Embryonic facial prominence (tissue), 1 donor: ENCODE results near the gene SHROOM2.

Experiments
- DNase-seq: peaks from one replicate; pipeline ENCODE4 v3.0.0-alpha.2; 2016; ENCODE audit errors: extremely low spot score

SHROOM2 gene

GRCh38 chrX:9899640-9900111 lies 113.4 kb downstream of the SHROOM2 start:
- no peak for DNase-seq

- DNase-seq: no peak
These were observed 116.4 kb downstream of the SHROOM2 start for GRCh38 chrX:9902656-9903055.

- DNase-seq: no peak
These were observed 116.9 kb downstream of the SHROOM2 start for GRCh38 chrX:9903146-9903545.

- DNase-seq: no peak
These were observed 119.1 kb downstream of the SHROOM2 start for GRCh38 chrX:9905288-9905687.

- no peak for DNase-seq
These were observed 119.5 kb downstream of the SHROOM2 start for GRCh38 chrX:9905721-9906120.

GRCh38 chrX:9906919-9907318 lies 120.7 kb downstream of the SHROOM2 start:
- DNase-seq: no peak

- no peak for DNase-seq
These were observed 121.6 kb downstream of the SHROOM2 start for GRCh38 chrX:9907645-9908387.

GRCh38 chrX:9909254-9909653 lies 123.0 kb downstream of the SHROOM2 start:
- DNase-seq: no peak

- DNase-seq: no peak
These were observed 125.3 kb downstream of the SHROOM2 start for GRCh38 chrX:9911487-9911886.

- no peak for DNase-seq
These were observed 126.3 kb downstream of the SHROOM2 start for GRCh38 chrX:9912351-9913145.

- DNase-seq: no peak
These were observed 126.9 kb downstream of the SHROOM2 start for GRCh38 chrX:9913146-9913433.

- no peak for DNase-seq
These were observed 131.6 kb downstream of the SHROOM2 start for GRCh38 chrX:9917861-9918260.

- no peak for DNase-seq
These were observed 133.5 kb downstream of the SHROOM2 start for GRCh38 chrX:9919632-9920172.

- no peak for DNase-seq
These were observed 135.2 kb downstream of the SHROOM2 start for GRCh38 chrX:9921407-9921806.

GRCh38 chrX:9923357-9923756 lies 137.1 kb downstream of the SHROOM2 start:
- no peak for DNase-seq

- DNase-seq: no peak
These were observed 139.8 kb downstream of the SHROOM2 start for GRCh38 chrX:9926002-9926401.

GRCh38 chrX:9927698-9928482 lies 141.7 kb downstream of the SHROOM2 start:
- no peak for DNase-seq

- no peak for DNase-seq
These were observed 149.2 kb downstream of the SHROOM2 start for GRCh38 chrX:9935436-9935835.

- DNase-seq: no peak
These were observed 151.5 kb downstream of the SHROOM2 start for GRCh38 chrX:9937761-9938160.

GRCh38 chrX:9938516-9938915 lies 152.3 kb downstream of the SHROOM2 start:
- no peak for DNase-seq

- DNase-seq: no peak
These were observed 154.2 kb downstream of the SHROOM2 start for GRCh38 chrX:9940421-9940820.

- DNase-seq: no peak
These were observed 155.9 kb downstream of the SHROOM2 start for GRCh38 chrX:9942086-9942485.
